Stomach smooth muscle (tissue), 2 donors: Measurements from ENCODE around the gene IGF1R.

Source experiments
- H3K27ac ChIP-seq: one replicate; pipeline ENCODE4 v1.7.0; 2013; ENCODE audit warnings: mild to moderate bottlenecking, low read length, inconsistent platforms
- H3K27me3 ChIP-seq, 2 donors: one replicate each; pipeline ENCODE4 v1.7.0; 2013; ENCODE audit warnings: low read length in 2 of 2; ENCODE audit not compliant: insufficient read depth in 2 of 2, control insufficient read depth in 1 of 2
- H3K36me3 ChIP-seq, 2 donors: one replicate each; pipeline ENCODE4 v1.7.0; 2013; ENCODE audit warnings: low read length in 2 of 2; ENCODE audit not compliant: control insufficient read depth in 2 of 2, insufficient read depth in 2 of 2
- H3K4me1 ChIP-seq: one replicate; pipeline ENCODE4 v1.7.0; 2013; ENCODE audit warnings: low read length; ENCODE audit not compliant: control insufficient read depth, insufficient read depth
- H3K4me3 ChIP-seq, 2 donors: one replicate each; pipeline ENCODE4 v1.7.0; 2013; ENCODE audit warnings: low read length in 2 of 2
- H3K9ac ChIP-seq, 2 donors: one replicate each; pipeline ENCODE4 v1.7.0; 2013; ENCODE audit warnings: low read length in 2 of 2, mild to moderate bottlenecking in 1 of 2
- H3K9me3 ChIP-seq, 2 donors: one replicate each; pipeline ENCODE4 v1.7.0; 2013; ENCODE audit warnings: low read length in 2 of 2; ENCODE audit not compliant: control insufficient read depth in 2 of 2
- donor health status: healthy.
- donor health status: Pancreatic carcinoma.

The IGF1R gene

DNA sequence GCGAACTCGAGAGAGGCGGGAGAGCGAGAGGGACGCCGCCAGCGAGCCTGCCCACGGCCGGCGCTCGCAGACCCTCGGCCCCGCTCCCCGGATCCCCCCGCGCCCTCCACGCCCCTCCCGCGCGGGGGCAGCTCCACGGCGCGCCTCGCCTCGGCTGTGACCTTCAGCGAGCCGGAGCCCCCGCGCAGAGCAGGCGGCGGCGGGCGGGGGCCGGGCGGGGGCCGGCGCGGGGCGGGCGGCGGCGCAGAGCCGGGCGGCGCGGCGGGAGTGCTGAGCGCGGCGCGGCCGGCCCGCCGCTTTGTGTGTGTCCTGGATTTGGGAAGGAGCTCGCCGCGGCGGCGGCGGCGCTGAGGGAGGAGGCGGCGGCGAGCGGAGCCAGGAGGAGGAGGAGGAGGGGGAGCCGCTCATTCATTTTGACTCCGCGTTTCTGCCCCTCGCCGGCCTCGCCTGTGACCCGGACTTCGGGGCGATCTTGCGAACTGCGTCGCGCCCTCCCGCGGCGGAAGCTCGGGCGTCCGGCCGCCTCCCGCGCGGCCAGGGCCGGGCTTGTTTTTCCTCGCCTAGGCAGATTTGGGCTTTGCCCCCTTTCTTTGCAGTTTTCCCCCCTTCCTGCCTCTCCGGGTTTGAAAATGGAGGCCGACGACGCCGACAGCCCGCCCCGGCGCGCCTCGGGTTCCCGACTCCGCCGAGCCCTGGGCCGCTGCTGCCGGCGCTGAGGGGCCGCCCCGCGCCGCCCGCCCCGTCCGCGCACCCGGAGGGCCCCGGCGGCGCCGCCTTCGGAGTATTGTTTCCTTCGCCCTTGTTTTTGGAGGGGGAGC lies 524 bp downstream of the IGF1R start:
- H3K4me1 ChIP-seq, result peaks cover 14% of the 10 kb centered on the region
- peak overlapping the region; percentile 76 to 89 for H3K9ac ChIP-seq
- no peaks in the 10 kb centered on the region for H3K27me3 ChIP-seq
- peak overlapping the region; percentile 89 to 96 for H3K4me3 ChIP-seq
- H3K9me3 ChIP-seq, result no peaks in the 10 kb centered on the region
- H3K27ac ChIP-seq, result peak overlapping the region; percentile 77
- no peaks in the 10 kb centered on the region for H3K36me3 ChIP-seq

DNA sequence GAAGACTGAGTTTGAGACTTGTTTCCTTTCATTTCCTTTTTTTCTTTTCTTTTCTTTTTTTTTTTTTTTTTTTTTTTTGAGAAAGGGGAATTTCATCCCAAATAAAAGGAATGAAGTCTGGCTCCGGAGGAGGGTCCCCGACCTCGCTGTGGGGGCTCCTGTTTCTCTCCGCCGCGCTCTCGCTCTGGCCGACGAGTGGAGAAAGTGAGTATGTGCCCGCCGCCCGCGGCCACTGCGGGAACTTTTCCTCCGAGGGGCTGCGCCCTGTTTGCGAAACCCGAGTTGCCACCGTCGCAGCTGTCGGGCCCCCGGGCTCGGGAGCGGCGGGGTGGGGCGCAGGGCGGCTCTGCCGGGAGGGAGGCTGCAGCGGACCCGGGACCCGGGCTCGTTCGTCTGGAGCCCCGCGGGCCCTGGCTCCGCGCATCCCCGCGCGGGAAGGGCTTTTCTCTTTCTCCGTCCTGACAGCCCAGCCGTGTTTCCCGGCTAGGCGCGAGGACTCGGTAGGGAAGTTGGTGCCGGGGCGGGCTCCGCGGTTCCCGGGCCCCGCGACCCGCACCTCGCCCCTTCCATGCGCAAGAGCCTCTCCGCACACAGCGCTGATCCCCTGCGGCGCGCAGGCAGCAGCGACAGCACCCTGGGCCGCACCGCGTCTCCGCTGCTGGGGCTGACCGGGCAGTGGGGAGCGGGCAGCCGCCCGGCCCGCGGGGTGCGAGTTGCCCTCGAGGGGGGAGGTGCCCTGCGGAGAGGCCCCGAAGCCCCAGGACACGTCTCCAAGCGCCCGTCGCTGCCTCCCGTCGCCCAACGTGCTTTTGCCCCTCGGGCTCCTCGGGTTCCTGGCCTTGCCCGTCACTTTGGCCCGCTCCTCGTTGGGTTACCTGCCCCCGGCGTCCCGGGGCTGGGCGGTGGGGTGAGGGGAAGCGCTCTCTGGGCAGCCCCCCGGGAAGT lies 1.4 kb downstream of the IGF1R start:
- peak overlapping the region; percentile 89 to 96 for H3K4me3 ChIP-seq
- H3K36me3 ChIP-seq, result no peaks in the 10 kb centered on the region
- H3K9ac ChIP-seq, result peak overlapping the region; percentile 76 to 89
- no peaks in the 10 kb centered on the region for H3K27me3 ChIP-seq
- no peaks in the 10 kb centered on the region for H3K9me3 ChIP-seq
- peaks cover 14% of the 10 kb centered on the region for H3K4me1 ChIP-seq
- peak overlapping the region; percentile 77 for H3K27ac ChIP-seq

DNA sequence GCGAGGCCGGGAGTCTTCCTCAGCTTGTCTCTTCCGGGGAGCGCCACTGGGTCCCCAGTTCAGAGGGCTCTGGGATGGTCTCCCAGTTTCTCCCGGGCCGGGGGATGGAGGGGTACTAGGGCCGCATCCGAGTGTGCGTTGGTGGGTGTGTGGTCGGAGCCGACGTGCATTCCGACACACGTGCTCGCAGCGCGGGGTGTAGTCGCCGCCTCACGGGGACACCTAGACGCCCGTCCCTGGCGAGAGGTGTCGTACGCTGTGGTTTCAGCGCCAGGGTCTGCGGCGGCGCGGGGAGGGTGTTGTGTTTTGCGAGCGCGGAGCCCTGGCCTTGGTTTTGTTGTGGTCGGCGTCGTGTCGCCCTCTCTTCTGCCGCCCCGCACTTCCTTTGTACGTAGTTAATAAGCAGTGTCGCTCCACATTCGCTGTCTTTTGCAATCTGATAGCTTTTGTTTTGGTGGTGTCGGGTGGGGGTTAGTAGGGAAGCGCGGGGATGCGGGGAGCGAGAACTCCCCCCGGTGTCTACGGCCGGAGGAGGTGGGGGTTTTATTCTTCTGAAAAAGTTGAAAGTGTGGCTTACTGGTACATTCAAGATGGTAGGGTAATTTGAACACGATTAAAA lies 2.2 kb downstream of the IGF1R start:
- Histone ChIP-seq H3K4me1 (peaks cover 14% of the 10 kb centered on the region), H3K9ac (peak overlapping the region; percentile 76 to 89), H3K27me3 (no peaks in the 10 kb centered on the region), H3K36me3 (no peaks in the 10 kb centered on the region), H3K4me3 (peak overlapping the region; percentile 89 to 96), H3K27ac (peak overlapping the region; percentile 77), H3K9me3 (no peaks in the 10 kb centered on the region)

DNA sequence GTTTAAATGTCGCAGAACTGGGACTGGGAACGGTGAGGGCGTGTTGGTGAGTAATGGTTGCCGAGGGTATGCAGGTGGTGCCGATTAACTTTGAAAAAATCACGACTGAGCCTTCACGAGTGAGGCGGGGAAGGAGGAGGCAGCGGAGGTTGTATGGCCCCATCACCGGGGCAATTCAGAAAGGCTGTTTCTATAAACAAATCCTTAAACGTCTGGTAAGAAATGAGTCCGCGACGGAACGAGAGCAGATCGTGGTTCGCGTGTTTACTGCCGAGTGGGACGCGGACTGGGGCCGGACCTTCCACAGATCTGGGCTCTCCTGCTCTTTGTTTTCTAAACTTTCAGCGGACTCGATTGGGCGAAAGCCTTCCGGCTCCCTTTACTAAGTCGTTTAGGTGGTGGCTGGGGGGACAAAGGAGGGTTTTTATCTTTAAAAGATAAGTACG lies 2.7 kb downstream of the IGF1R start:
- peak overlapping the region; percentile 89 to 96 for H3K4me3 ChIP-seq
- no peaks in the 10 kb centered on the region for H3K27me3 ChIP-seq
- H3K9ac ChIP-seq, result peak overlapping the region; percentile 76 to 89

DNA sequence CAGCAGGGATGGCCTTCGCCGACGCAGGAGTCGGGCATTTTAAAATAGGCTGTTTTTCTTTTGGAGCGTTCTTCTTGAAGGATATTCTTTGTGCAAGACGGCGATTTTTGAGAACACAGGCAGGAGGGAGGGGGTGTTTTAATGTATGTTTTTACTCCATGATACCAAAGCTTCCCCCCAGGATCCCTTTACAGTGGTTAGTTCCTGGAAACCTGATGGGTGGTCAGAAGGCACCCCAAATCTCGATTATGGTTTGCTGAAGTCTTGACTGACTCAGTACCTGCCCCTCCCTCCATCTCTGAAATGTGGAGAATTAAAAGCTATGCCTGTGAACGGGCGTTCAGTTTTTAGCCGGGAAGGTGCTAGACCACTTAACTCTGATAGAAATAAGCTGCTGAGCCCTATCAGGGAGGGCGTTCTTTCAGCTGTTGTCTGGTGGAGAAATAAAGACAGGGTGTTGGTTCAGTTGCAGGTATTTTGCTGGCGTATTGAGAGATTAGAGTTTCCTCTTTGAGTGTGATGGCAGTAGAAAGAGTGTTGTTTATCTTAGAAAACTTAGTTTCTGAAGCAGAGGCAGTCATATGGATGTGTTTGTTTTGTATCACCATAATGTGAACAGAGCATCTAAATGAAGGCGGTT lies 3.4 kb downstream of the IGF1R start:
- H3K9me3 ChIP-seq, result no peaks in the 10 kb centered on the region
- H3K27me3 ChIP-seq, result no peaks in the 10 kb centered on the region
- H3K4me1 ChIP-seq, result peaks cover 14% of the 10 kb centered on the region
- no peaks in the 10 kb centered on the region for H3K36me3 ChIP-seq
- H3K4me3 ChIP-seq, result peak overlapping the region; percentile 89 to 96
- peak overlapping the region; percentile 76 to 89 for H3K9ac ChIP-seq
- H3K27ac ChIP-seq, result peak overlapping the region; percentile 77

More for the DNA sequence above, 2.7 kb downstream of the IGF1R start:
- H3K4me1 ChIP-seq, result peaks cover 14% of the 10 kb centered on the region
- no peaks in the 10 kb centered on the region for H3K36me3 ChIP-seq
- H3K27ac ChIP-seq, result peak overlapping the region; percentile 77
- no peaks in the 10 kb centered on the region for H3K9me3 ChIP-seq

- no peak overlapping the region for H3K9ac ChIP-seq
- no peaks in the 10 kb centered on the region for H3K27me3 ChIP-seq
- no peaks in the 10 kb centered on the region for H3K9me3 ChIP-seq
- H3K27ac ChIP-seq, result no peak overlapping the region
- H3K4me3 ChIP-seq, result no peak overlapping the region
- H3K36me3 ChIP-seq, result no peaks in the 10 kb centered on the region
- H3K4me1 ChIP-seq, result peaks cover 14% of the 10 kb centered on the region
Measured at GRCh38 chr15:98653686-98654085, 5.3 kb downstream of the IGF1R start.

GRCh38 chr15:98654790-98655360 lies 6.5 kb downstream of the IGF1R start:
- Histone ChIP-seq H3K4me3 (no peak overlapping the region), H3K27me3 (no peaks in the 10 kb centered on the region), H3K4me1 (peaks cover 16% of the 10 kb centered on the region), H3K9ac (no peak overlapping the region), H3K9me3 (no peaks in the 10 kb centered on the region), H3K27ac (no peak overlapping the region), H3K36me3 (no peaks in the 10 kb centered on the region)

GRCh38 chr15:98655732-98656131 lies 7.4 kb downstream of the IGF1R start:
- no peak overlapping the region for H3K9ac ChIP-seq
- H3K4me3 ChIP-seq, result no peak overlapping the region
- no peaks in the 10 kb centered on the region for H3K36me3 ChIP-seq
- peaks cover 16% of the 10 kb centered on the region for H3K4me1 ChIP-seq
- H3K27me3 ChIP-seq, result no peaks in the 10 kb centered on the region
- H3K27ac ChIP-seq, result no peak overlapping the region
- no peaks in the 10 kb centered on the region for H3K9me3 ChIP-seq

DNA sequence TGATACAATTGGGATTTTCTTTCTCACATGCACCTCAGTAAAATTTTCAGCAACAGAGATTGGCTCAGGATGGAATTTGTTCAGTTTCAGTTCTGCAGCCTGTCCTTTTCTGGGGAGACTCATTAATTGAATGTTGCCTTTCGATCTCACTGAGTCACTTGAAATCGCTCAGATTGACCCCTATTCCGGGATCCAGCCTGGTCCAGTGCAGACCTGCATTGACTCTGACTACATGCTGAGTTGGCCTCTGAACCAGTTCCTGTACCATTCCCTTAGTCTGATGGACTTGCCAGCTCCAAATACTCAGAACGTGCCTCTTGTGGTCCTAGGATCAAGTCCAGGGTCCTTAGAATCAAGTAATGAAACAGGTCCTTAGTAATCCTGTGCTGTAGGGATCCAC lies 9.4 kb downstream of the IGF1R start:
- Histone ChIP-seq H3K4me3 (no peak overlapping the region), H3K27me3 (no peaks in the 10 kb centered on the region), H3K4me1 (peaks cover 13% of the 10 kb centered on the region), H3K36me3 (no peaks in the 10 kb centered on the region), H3K9ac (no peak overlapping the region), H3K9me3 (no peaks in the 10 kb centered on the region), H3K27ac (no peak overlapping the region)
